ENCODE data around the gene NDUFA7.

- no peak for TF ChIP-seq CTCF (conservative IDR thresholded peaks at IDR 0.05; ENCODE audit: low read length)
- no peak for TF ChIP-seq EZH2phosphoT487 (IDR thresholded peaks at IDR 0.05; ENCODE audit: borderline replicate concordance)
Observed at GRCh38 chr19:8265872-8266271, 55.3 kb downstream of the NDUFA7 start.

Data from Loucy (cell line).